ENCODE results near the gene ZNF74. TPM values are rescaled to one million over a fixed set of nuclear protein-coding genes. Genes with fewer than 3 reads are reported as not detected.

The ZNF74 gene
- total RNA-seq, 1 donor = 10.8 TPM

DNA sequence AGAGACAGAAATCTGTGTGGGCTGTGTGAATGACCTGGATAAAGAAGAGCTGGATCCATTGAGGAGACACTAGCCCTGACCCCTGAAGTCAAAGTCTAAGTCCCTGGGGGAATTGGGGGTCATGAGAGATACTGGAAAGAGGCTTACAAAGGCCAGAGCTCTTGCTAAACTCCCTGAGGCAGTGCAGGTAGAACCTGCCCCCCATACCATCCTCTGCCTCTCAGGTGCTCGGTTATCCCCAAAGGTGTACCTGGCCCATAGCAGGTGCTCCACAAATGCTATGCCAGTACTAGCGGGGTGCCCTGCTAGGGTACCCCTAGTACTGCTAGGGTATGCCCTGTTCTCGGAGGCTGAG lies 62.7 kb downstream of the ZNF74 start:
- TF ChIP-seq, protein P1, sequence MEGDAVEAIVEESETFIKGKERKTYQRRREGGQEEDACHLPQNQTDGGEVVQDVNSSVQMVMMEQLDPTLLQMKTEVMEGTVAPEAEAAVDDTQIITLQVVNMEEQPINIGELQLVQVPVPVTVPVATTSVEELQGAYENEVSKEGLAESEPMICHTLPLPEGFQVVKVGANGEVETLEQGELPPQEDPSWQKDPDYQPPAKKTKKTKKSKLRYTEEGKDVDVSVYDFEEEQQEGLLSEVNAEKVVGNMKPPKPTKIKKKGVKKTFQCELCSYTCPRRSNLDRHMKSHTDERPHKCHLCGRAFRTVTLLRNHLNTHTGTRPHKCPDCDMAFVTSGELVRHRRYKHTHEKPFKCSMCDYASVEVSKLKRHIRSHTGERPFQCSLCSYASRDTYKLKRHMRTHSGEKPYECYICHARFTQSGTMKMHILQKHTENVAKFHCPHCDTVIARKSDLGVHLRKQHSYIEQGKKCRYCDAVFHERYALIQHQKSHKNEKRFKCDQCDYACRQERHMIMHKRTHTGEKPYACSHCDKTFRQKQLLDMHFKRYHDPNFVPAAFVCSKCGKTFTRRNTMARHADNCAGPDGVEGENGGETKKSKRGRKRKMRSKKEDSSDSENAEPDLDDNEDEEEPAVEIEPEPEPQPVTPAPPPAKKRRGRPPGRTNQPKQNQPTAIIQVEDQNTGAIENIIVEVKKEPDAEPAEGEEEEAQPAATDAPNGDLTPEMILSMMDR (IDR thresholded peaks at IDR 0.05; ENCODE audit: insufficient read depth, low read depth, low read length) = no peak
- H3K4me3 ChIP-seq (ENCODE audit: low read depth, low read length) = no peak overlapping the region
- no peak for DNase-seq (ENCODE audit: low read depth)

DNA sequence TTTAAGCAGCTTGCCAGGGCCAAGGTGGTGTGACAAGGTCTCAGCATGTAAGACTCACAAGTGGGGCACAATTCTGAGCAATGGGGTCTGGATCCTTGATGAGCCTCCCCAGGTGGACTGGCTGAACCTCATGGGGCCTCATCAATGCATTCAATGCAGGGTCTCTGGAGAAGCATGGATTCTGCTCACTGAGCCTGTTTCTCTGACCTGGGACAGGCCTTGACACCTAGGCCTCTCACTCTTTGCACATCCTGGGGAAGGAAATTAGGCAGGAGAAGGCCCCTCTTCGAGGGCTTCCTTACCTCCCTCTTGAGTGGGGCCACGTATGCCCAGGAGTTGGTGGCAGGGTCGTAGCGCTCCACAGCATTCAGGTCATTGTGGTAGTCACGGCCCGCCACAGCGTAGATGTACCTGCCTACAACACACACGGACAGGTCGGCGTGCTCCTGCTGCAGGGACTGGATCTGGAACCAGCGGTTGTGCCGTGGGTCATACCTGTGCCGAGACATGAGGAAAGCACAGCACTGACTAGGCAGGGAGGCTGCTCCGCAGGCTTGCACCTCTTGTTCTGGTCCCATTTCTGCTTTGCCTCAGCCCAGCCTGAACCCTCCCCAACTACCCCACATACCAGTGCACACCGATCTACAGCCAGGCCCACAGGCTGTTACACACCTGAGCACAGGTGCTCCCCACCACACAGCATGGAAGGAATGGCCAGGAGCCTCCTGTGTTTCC lies 63.7 kb downstream of the ZNF74 start:
- TF ChIP-seq, protein P1 (IDR thresholded peaks at IDR 0.05; ENCODE audit: insufficient read depth, low read depth, low read length) = no peak
- DNase-seq (ENCODE audit: low read depth) = no peak
- no peak overlapping the region for H3K4me3 ChIP-seq (ENCODE audit: low read depth, low read length)

Small RNA genes lying within 50 kb of the gene (small RNA-seq; reads per million reads assigned to genes)
- not detected for gene RNU6-225P

Other genes with a start within 250 kb of the ZNF74 start
- gene CCDC188, start 243.1 kb upstream of the ZNF74 start, total RNA-seq = 0.43 and 0.97 TPM in 2 replicates
- gene RTN4R, start 125.8 kb upstream of the ZNF74 start, total RNA-seq = 0.97 and 1.3 TPM in 2 replicates
- 47.1 and 63.1 TPM in 2 replicates for gene DGCR6L, start 74.1 kb upstream of the ZNF74 start, total RNA-seq
- gene SCARF2, start 43.7 kb downstream of the ZNF74 start, total RNA-seq = 15.5 and 26.4 TPM in 2 replicates
- gene KLHL22, start 101.6 kb downstream of the ZNF74 start, total RNA-seq = 29.3 and 31.1 TPM in 2 replicates
- 37.0 and 51.0 TPM in 2 replicates for gene MED15, start 113.5 kb downstream of the ZNF74 start, total RNA-seq

Data from fibroblast of villous mesenchyme (primary cell).